Spinal cord (tissue), 10 donors: ENCODE measurements around the gene HADHB. TPM values are rescaled to one million over a fixed set of nuclear protein-coding genes. Genes with fewer than 3 reads are reported as not detected.
A peak's percentile ranks its signal among the peaks of the same experiment; 100 is the strongest.

ENCODE experiments used
- DNase-seq, 6 donors: peaks; one replicate each; pipeline versions ENCODE4 v3.0.0 to v3.0.0-alpha.2; 2013 to 2015; ENCODE audit warnings: low spot score in 6 of 6, low read depth in 4 of 6
- H3K27ac ChIP-seq: one replicate; pipeline ENCODE4 v1.5.1; 2013; ENCODE audit warnings: low read depth, low read length, control low read depth
- H3K27me3 ChIP-seq: one replicate; pipeline ENCODE4 v1.6.1; 2013; ENCODE audit warnings: low read length; ENCODE audit not compliant: control insufficient read depth, insufficient read depth
- H3K36me3 ChIP-seq: one replicate; pipeline ENCODE4 v1.6.1; 2013; ENCODE audit warnings: low read length; ENCODE audit not compliant: control insufficient read depth, insufficient read depth
- H3K4me1 ChIP-seq: one replicate; pipeline ENCODE4 v1.6.1; 2013; ENCODE audit warnings: low read length; ENCODE audit not compliant: control insufficient read depth, insufficient read depth
- H3K4me3 ChIP-seq: one replicate; pipeline ENCODE4 v1.5.1; 2013; ENCODE audit warnings: low read depth, low read length, control low read depth
- H3K9me3 ChIP-seq: one replicate; pipeline ENCODE4 v1.6.1; 2013; ENCODE audit warnings: low read length; ENCODE audit not compliant: control insufficient read depth, insufficient read depth
- WGBS: methylation state at CpG from one replicate; pipeline ENCODE4 v1.1.5; 2013; ENCODE audit warnings: missing lambda C conversion rate; ENCODE audit not compliant: insufficient coverage; 5-methylcytosine and 5-hydroxymethylcytosine counted together
- polyA plus RNA-seq, 2 donors: library from polyadenylated mRNA; unstranded; fragments of 120-200 nt; gene quantifications; one replicate each; pipeline ENCODE4 v1.2.1, GENCODE V29; 2013; ENCODE audit not compliant: insufficient read length in 2 of 2
- total RNA-seq, 2 donors: library from RNA; depleted of rRNA in 1 of 2; stranded (reverse); fragments of 120-200 nt in 1 of 2; fragments of >200 nt in 1 of 2; gene quantifications; one replicate each; pipeline versions ENCODE4 v1.2.3 to v1.2.4, GENCODE V29; 2013 to 2014
- donor health status: healthy.

HADHB gene
- total and polyA plus RNA-seq, 4 donors: 81.7 to 106 (median 89.7) TPM

DNA sequence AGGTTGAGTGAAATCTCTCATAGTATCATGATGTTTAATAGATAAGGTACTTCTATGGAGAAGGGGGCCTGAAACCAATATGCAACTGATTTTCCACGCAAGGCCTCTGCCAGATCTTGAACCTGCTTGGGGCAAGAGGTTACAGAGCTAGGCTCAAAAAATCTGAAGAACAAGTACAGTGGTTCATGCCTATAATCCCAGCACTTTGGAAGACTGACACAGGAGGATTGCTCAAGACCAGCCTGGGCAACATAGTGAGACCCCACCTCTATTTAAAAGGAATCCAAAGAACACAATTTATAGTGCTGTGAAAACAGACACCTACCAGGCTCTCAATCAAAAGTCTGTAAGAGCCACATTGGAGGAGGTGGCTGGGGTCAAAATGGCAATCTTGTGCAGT is 28.9 kb upstream of the HADHB start:
- no peak overlapping the region for H3K27ac ChIP-seq
- DNase-seq: no peak
- no peaks in the 10 kb centered on the region for H3K4me1 ChIP-seq
- H3K4me3 ChIP-seq: no peak overlapping the region
- 100% methylated on average over 1 of the region's 1 CpG for WGBS
- H3K9me3 ChIP-seq: no peaks in the 10 kb centered on the region
- H3K36me3 ChIP-seq: peaks cover 16% of the 10 kb centered on the region
- H3K27me3 ChIP-seq: no peaks in the 10 kb centered on the region

DNA sequence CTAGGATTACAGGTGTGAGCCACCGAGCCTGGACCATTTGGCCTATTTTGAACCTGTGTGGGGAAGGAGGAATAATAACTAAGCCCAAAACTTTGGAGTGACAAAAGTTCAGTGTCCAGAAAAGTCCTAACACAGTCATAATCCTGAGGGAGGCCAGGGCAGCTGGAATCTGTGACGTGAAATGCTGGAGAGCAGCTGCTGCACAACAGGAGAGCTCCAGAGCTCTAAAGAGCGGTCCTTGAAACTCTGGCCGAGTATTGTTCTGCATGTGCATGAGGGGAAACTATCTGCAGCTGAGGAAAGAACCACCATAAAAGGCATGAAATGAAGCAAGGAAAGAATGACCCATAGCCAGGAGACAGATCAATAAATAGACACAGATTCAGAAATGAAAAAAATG is 28.2 kb upstream of the HADHB start:
- WGBS: 80% methylated on average over 3 of the region's 4 CpGs
- Histone ChIP-seq H3K4me3 (no peak overlapping the region), H3K36me3 (peaks cover 16% of the 10 kb centered on the region), H3K27me3 (no peaks in the 10 kb centered on the region), H3K9me3 (no peaks in the 10 kb centered on the region), H3K27ac (no peak overlapping the region), H3K4me1 (no peaks in the 10 kb centered on the region)
- DNase-seq: no peak

DNA sequence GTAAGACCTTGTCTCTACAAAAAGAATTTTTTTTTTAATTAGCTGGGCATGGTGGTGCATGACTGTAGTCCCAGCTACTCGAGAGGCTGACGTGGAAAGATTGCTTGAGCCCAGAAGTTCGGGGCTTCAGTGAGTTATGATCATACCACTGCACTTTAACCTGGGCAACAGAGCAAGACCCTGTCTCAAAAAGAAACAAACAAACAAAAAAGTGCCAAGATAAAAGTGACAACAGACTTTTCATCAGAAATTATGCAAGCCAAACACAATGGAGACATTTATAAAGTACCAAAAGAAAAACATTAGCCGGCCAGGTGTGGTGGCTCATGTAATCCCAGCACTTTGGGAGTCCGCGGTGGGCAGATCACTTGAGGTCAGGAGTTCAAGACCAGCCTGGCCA is 27.0 kb upstream of the HADHB start:
- DNase-seq: no peak
- Histone ChIP-seq H3K4me1 (no peaks in the 10 kb centered on the region), H3K27ac (no peak overlapping the region), H3K9me3 (no peaks in the 10 kb centered on the region), H3K36me3 (peaks cover 10% of the 10 kb centered on the region), H3K27me3 (no peaks in the 10 kb centered on the region), H3K4me3 (no peak overlapping the region)
- 100% methylated on average over 3 of the region's 6 CpGs for WGBS

- H3K36me3 ChIP-seq: peaks cover 18% of the 10 kb centered on the region
- H3K4me1 ChIP-seq: no peaks in the 10 kb centered on the region
- H3K9me3 ChIP-seq: no peaks in the 10 kb centered on the region
- no peaks in the 10 kb centered on the region for H3K27me3 ChIP-seq
- H3K27ac ChIP-seq: no peak overlapping the region
- H3K4me3 ChIP-seq: no peak overlapping the region
- WGBS: 83% methylated on average over 1 of the region's 1 CpG
- DNase-seq: peak in 1 of 6 donors; percentile 18
Measured at GRCh38 chr2:26223018-26223417, 21.7 kb upstream of the HADHB start.

DNA sequence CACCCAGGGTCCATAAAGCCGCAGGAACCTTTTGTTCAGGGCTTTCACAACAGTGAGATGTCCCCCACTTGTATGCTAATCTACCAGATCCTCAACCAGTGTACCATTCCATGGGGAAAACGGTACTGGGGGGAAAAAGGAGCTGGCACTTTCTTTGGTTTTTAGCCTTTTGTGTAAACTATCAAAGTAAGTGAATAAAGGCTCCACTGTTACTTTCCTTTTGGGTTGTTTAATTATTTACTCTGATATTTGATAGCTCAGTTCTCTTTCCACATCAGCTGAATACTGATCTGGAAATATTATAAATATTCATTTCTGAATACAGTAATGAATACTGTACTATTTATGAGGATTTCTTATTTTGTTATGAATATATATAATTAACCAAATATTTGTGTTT is 20.6 kb upstream of the HADHB start:
- H3K27ac ChIP-seq: no peak overlapping the region
- H3K27me3 ChIP-seq: no peaks in the 10 kb centered on the region
- no peaks in the 10 kb centered on the region for H3K9me3 ChIP-seq
- H3K4me1 ChIP-seq: no peaks in the 10 kb centered on the region
- no CpG with 5 or more reads among the region's 2 CpGs for WGBS
- DNase-seq: no peak
- peaks cover 27% of the 10 kb centered on the region for H3K36me3 ChIP-seq
- no peak overlapping the region for H3K4me3 ChIP-seq

GRCh38 chr2:26229595-26229994 is 15.1 kb upstream of the HADHB start:
- Histone ChIP-seq H3K9me3 (no peaks in the 10 kb centered on the region), H3K27me3 (no peaks in the 10 kb centered on the region), H3K27ac (no peak overlapping the region), H3K36me3 (peaks cover 57% of the 10 kb centered on the region), H3K4me3 (no peak overlapping the region), H3K4me1 (no peaks in the 10 kb centered on the region)
- 90% methylated on average over 3 of the region's 3 CpGs for WGBS
- DNase-seq: no peak

DNA sequence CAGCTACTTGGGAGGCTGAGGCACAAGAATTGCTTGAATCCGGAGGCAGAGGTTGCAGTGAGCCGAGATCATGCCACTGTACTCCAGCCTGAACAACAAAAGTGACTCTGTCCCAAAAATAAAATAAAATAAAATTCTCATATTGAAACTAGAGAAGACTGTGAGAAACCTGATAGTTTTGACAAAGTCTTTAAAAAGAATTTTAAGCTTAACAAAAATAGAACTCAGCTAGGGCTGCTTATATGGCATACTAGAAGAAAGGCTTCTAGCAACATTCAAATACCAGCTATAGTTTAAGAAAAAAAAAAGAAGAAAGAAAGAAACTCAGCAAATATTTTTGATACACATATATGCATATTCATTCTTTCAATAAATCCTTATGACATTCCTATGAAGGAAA is 13.9 kb upstream of the HADHB start:
- H3K4me3 ChIP-seq: no peak overlapping the region
- no peaks in the 10 kb centered on the region for H3K9me3 ChIP-seq
- H3K4me1 ChIP-seq: no peaks in the 10 kb centered on the region
- WGBS: no CpG with 5 or more reads among the region's 2 CpGs
- peaks cover 63% of the 10 kb centered on the region for H3K36me3 ChIP-seq
- H3K27ac ChIP-seq: no peak overlapping the region
- H3K27me3 ChIP-seq: no peaks in the 10 kb centered on the region
- no peak for DNase-seq

DNA sequence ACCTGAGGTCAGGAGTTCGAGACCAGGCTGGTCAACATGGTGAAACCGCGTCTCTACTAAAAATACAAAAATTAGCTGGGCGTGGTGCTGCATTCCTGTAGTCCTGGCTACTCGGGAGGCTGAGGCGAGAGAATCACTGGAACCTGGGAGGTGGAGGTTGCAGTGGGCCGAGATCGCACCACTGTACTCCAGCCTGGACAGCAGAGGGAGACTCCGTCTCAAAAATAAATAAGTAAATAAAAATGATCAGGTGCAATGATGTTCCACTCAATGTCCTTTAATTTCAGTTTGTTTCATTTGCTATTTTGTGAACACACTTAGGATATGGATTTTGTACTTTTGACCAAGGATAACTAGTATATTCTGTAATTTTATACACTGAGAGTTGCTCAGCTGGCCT is 9.7 kb upstream of the HADHB start:
- WGBS: 100% methylated on average over 4 of the region's 9 CpGs
- Histone ChIP-seq H3K27ac (no peak overlapping the region), H3K4me3 (no peak overlapping the region), H3K4me1 (no peaks in the 10 kb centered on the region), H3K27me3 (no peaks in the 10 kb centered on the region), H3K9me3 (no peaks in the 10 kb centered on the region), H3K36me3 (peaks cover 47% of the 10 kb centered on the region)
- DNase-seq: peak in 1 of 6 donors; percentile 24

DNA sequence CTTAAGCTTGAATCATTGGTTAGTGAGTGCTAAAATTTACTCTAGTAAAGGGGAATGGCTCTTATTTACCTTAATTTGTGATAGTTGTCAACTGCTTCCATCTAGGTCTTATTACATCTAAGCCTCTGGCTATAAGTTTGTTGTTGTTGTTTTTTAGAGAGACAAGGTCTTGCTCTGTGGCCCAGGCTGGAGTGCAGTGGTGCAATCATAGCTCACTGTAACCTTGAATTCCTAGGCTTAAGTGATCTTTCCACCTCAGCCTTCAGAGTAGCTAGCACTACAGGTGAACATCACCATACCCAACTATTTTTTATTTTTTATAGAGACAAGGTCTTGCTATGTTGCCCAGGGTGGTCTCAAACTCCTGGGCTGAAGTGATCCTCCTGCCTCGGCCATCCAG is 6.9 kb upstream of the HADHB start:
- no CpG with 5 or more reads among the region's 1 CpG for WGBS
- no peak for DNase-seq
- no peaks in the 10 kb centered on the region for H3K27me3 ChIP-seq
- H3K4me1 ChIP-seq: peaks cover 4% of the 10 kb centered on the region
- H3K27ac ChIP-seq: no peak overlapping the region
- no peaks in the 10 kb centered on the region for H3K9me3 ChIP-seq
- no peak overlapping the region for H3K4me3 ChIP-seq
- H3K36me3 ChIP-seq: peaks cover 35% of the 10 kb centered on the region

- Histone ChIP-seq H3K4me1 (peaks cover 6% of the 10 kb centered on the region), H3K9me3 (no peaks in the 10 kb centered on the region), H3K27me3 (no peaks in the 10 kb centered on the region), H3K27ac (no peak overlapping the region), H3K36me3 (peaks cover 30% of the 10 kb centered on the region), H3K4me3 (no peak overlapping the region)
- no CpG with 5 or more reads among the region's 4 CpGs for WGBS
- DNase-seq: no peak
Measured at GRCh38 chr2:26238311-26238958, 6.3 kb upstream of the HADHB start.
